ENCODE results near the gene TCHP. TPM values are rescaled to one million over a fixed set of nuclear protein-coding genes. Genes with fewer than 3 reads are reported as not detected.

TCHP gene
- total and polyA plus RNA-seq, 2 of the 13 experiments (the other 11 are each of a cell fraction or from before 2014, with no cell fraction given) = 6.7 to 12.2 TPM

DNA sequence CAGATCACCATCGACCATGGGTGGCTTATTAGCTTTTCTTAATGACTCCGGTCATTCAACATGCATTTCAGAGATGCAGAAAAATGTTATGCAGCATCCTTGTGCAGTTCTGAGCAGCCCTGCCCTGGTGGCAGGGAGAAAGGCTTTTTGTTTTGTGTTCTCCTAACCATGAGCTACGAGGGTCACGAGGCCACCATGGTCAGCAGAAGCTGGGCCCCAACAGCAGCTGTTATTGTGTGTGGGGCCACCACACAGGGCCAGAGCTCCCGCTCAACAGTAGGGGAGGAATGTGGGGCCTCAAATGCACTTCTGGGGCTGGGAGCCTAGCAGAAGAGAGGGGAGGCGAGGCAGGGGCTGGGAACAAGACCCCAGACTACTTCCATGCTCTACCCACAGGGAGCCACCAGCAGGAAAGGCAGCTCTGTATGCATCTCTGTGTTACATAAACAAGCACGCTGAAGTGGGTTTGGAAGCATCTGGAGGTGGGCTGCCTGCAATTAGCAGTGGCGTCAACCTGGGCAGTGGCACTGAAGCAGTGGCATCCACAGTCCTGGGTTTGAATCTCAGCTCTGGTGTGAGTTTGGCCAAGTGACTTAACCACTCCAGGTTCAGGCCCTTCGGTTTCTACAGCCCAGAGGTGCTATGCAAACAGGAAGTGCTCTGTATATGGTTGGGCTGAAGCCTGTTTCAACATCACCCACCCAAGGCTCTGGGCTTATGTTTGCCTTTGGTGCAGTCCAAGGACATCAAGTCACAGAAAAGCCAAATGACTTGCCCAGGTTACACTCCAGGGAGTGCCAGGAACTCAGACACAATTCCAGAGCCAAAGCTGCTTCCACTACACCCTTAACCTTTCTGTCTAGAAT lies 36.0 kb upstream of the TCHP start (continued):
- TF ChIP-seq ZNF142 (CRISPR knock-in tag; IDR thresholded peaks at IDR 0.05) (0 out of 2 replicates have a peak, but pooled peaks have one; percentile 2), CEBPB (IDR thresholded peaks at IDR 0.05; ENCODE audit: borderline replicate concordance, low read depth, low read length) (peak; percentile 93), ZNF619 (CRISPR knock-in tag; IDR thresholded peaks at IDR 0.05) (no peak), ZNF629 (CRISPR knock-in tag; conservative IDR thresholded peaks at IDR 0.05) (no peak; the same call in 1 of the 2 replicates), ZNF839 (CRISPR knock-in tag; IDR thresholded peaks at IDR 0.05; ENCODE audit: borderline replicate concordance) (peak; percentile 82; the same call in 1 of the 2 replicates), ZNF605 (CRISPR knock-in tag; IDR thresholded peaks at IDR 0.05) (peak; percentile 100), MLLT10 (CRISPR knock-in tag; IDR thresholded peaks at IDR 0.05) (no peak), ZHX2 (IDR thresholded peaks at IDR 0.05; ENCODE audit: low read depth) (no peak), ZHX2 (CRISPR knock-in tag; IDR thresholded peaks at IDR 0.05; ENCODE audit: borderline replicate concordance) (no peak), ZSCAN30 (CRISPR knock-in tag; IDR thresholded peaks at IDR 0.05) (no peak), PPARG (CRISPR knock-in tag; conservative IDR thresholded peaks at IDR 0.05) (peak; percentile 69), PCBP2 (optimal IDR thresholded peaks at IDR 0.05; ENCODE audit: low read depth, low read length, poor library complexity, severe bottlenecking) (no peak), ZNF430 (CRISPR knock-in tag; IDR thresholded peaks at IDR 0.05) (no peak), ZNF33B (CRISPR knock-in tag; IDR thresholded peaks at IDR 0.05) (no peak), NCOA5 (CRISPR knock-in tag; IDR thresholded peaks at IDR 0.05) (no peak), ZBTB8A (CRISPR knock-in tag; IDR thresholded peaks at IDR 0.05; ENCODE audit: borderline replicate concordance, low read depth) (no peak), AGO1 (IDR thresholded peaks at IDR 0.05; ENCODE audit: low read depth, low read length, poor library complexity, severe bottlenecking) (no peak)
- TF ChIP-seq, protein P1, sequence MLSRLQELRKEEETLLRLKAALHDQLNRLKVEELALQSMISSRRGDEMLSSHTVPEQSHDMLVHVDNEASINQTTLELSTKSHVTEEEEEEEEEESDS (CRISPR knock-in tag; IDR thresholded peaks at IDR 0.05; ENCODE audit: borderline replicate concordance) = no peak

Measured in HepG2 (cell line).